Endothelial cell of umbilical vein (primary cell): Measurements from ENCODE around the gene FOXL3. TPM values are rescaled to one million over a fixed set of nuclear protein-coding genes. Genes with fewer than 3 reads are reported as not detected.

Experiments used
- BruUV-seq: library from RNA; stranded (reverse); fragments of 400-500 nt; replicated peaks from 2 replicates; lab custom pipeline; 2021; lab: Mats Ljungman, UMichigan
- CTCF ChIA-PET: fragments of 300-600, 350-600 bp; sonication (Branson Sonifier 250); formaldehyde crosslinking; loops from one replicate; lab custom pipeline; 2021; ENCODE audit warnings: antibody characterized with exemption, inconsistent platforms; lab: Charles Lee
- POLR2A ChIA-PET: fragments of 300-600, 350-600 bp; sonication (Branson Sonifier 250); formaldehyde crosslinking; loops from one replicate; lab custom pipeline; 2021; ENCODE audit warnings: antibody characterized with exemption, inconsistent platforms; lab: Charles Lee
- DNase-seq: peaks from one replicate; pipeline ENCODE4 v3.0.0-alpha.2; 2011; ENCODE audit warnings: low read depth, low spot score
- FAIRE-seq: peaks from 2 replicates; lab custom pipeline; 2011; peaks lifted over from hg19 to GRCh38; lab: Jason Lieb, UNC
- H2AFZ ChIP-seq: 2 replicates; pipeline ENCODE4 v1.6.0; 2012; ENCODE audit warnings: low read depth, low read length, control low read depth, inconsistent platforms
- H3K27ac ChIP-seq: 2 replicates; pipeline ENCODE4 v1.5.1; 2011; ENCODE audit warnings: low read depth, mild to moderate bottlenecking, control low read depth, low read length, moderate library complexity; ENCODE audit not compliant: insufficient read depth
- H3K27me3 ChIP-seq, 2 experiments: 2 replicates each; pipeline versions ENCODE4 v1.6.0 to v1.6.1; 2011; ENCODE audit warnings: low read length in 2 of 2, mixed read lengths in 1 of 2; ENCODE audit not compliant: control insufficient read depth in 2 of 2, insufficient read depth in 2 of 2
- H3K36me3 ChIP-seq, 2 experiments: 2 replicates in 1 of 2; 3 replicates in 1 of 2; pipeline ENCODE4 v1.5.1; 2011; ENCODE audit warnings: low read length in 2 of 2, mild to moderate bottlenecking in 1 of 2, moderate library complexity in 1 of 2; ENCODE audit not compliant: control insufficient read depth in 2 of 2, insufficient read depth in 2 of 2; ENCODE audit errors: extremely low read depth in 1 of 2
- H3K4me1 ChIP-seq: 3 replicates; pipeline ENCODE4 v1.5.1; 2011; ENCODE audit warnings: mild to moderate bottlenecking, low read length; ENCODE audit not compliant: control insufficient read depth, insufficient read depth; ENCODE audit errors: extremely low read depth
- H3K4me2 ChIP-seq: 2 replicates; pipeline ENCODE4 v1.6.1; 2011; ENCODE audit warnings: low read length, control low read depth, mixed read lengths; ENCODE audit not compliant: insufficient read depth
- H3K4me3 ChIP-seq, 3 experiments: fragments of 200-600 bp in 1 of 3; sonication (generic), shearing (Covaris generic) in 1 of 3; replicated peaks in 1 of 3; 2 replicates each; pipeline ENCODE4 v1.5.1; 2011 to 2016; ENCODE audit warnings: control low read depth in 3 of 3, low read length in 3 of 3, mild to moderate bottlenecking in 2 of 3, inconsistent platforms in 1 of 3, low read depth in 1 of 3, moderate library complexity in 1 of 3; ENCODE audit not compliant: insufficient read depth in 1 of 3
- H3K79me2 ChIP-seq: 2 replicates; pipeline ENCODE4 v1.6.0; 2012; ENCODE audit warnings: low read length, inconsistent platforms; ENCODE audit not compliant: control insufficient read depth, insufficient read depth
- H3K9ac ChIP-seq: replicated peaks from 2 replicates; pipeline ENCODE3; 2011; ENCODE audit warnings: low read length, control low read depth; ENCODE audit not compliant: insufficient read depth; ENCODE audit errors: extremely low read depth
- H3K9me1 ChIP-seq: replicated peaks from 3 replicates; pipeline ENCODE4 v1.6.0; 2011; ENCODE audit warnings: mild to moderate bottlenecking, low read length; ENCODE audit not compliant: control insufficient read depth, insufficient read depth; ENCODE audit errors: extremely low read depth
- H3K9me3 ChIP-seq: replicated peaks from 2 replicates; pipeline ENCODE4 v1.5.1; 2012; ENCODE audit warnings: low read length, inconsistent platforms; ENCODE audit not compliant: control insufficient read depth, insufficient read depth
- H4K20me1 ChIP-seq: replicated peaks from 2 replicates; pipeline ENCODE3; 2011; ENCODE audit warnings: mild to moderate bottlenecking, low read length; ENCODE audit not compliant: control insufficient read depth, insufficient read depth; ENCODE audit errors: extremely low read depth
- EZH2 ChIP-seq: IDR thresholded peaks from 2 replicates; pipeline ENCODE4 v1.6.1; 2012; ENCODE audit warnings: borderline replicate concordance, low read depth, mild to moderate bottlenecking, moderate library complexity, low read length, inconsistent platforms; ENCODE audit not compliant: severe bottlenecking
- FOS ChIP-seq: IDR thresholded peaks from 2 replicates; pipeline ENCODE4 v1.6.1; 2011; ENCODE audit warnings: mild to moderate bottlenecking, low read length, moderate library complexity, borderline replicate concordance; ENCODE audit not compliant: insufficient read depth
- GATA2 ChIP-seq: IDR thresholded peaks from 2 replicates; pipeline ENCODE4 v1.7.0; 2011; ENCODE audit warnings: low read depth, mild to moderate bottlenecking, moderate library complexity, mixed read lengths, low read length; ENCODE audit not compliant: insufficient read length, insufficient read depth
- JUN ChIP-seq: IDR thresholded peaks from 2 replicates; pipeline ENCODE4 v1.6.1; 2011; ENCODE audit warnings: borderline replicate concordance, low read depth; ENCODE audit not compliant: insufficient read length, insufficient read depth
- MYC ChIP-seq: IDR thresholded peaks from one replicate; pipeline ENCODE4 v1.6.1; 2011; ENCODE audit warnings: mild to moderate bottlenecking, low read depth, low read length
- POLR2A ChIP-seq: IDR thresholded peaks from 2 replicates; pipeline ENCODE4 v1.6.1; 2012; ENCODE audit warnings: low read depth, mild to moderate bottlenecking, control low read depth, low read length
- POLR2AphosphoS5 ChIP-seq: IDR thresholded peaks from 2 replicates; pipeline ENCODE4 v1.6.1; 2012; ENCODE audit warnings: low read depth, mild to moderate bottlenecking, control low read depth, low read length, moderate library complexity; ENCODE audit not compliant: insufficient read depth
- dilution Hi-C: fragments of 300-500 bp; cut with MboI; formaldehyde crosslinking; loops from one replicate; pipeline ENCODE4 v1.15.0; 2019; ENCODE audit warnings: low sequenced_read_pairs; ENCODE audit not compliant: extremely low pct_ligation_motif_present
- intact Hi-C: fragments of 100-400 bp; cut with micrococcal nuclease; formaldehyde crosslinking; loops from one replicate; pipeline ENCODE4 v1.10.0; 2022
- polyA plus RNA-seq, 4 experiments: library from polyadenylated mRNA; depleted of rRNA in 3 of 4; stranded (reverse) in 3 of 4; unstranded in 1 of 4; fragments of >200 nt; gene quantifications; 2 replicates each; pipeline versions ENCODE4 v1.2.1 to v1.2.3, GENCODE V29; 2011 to 2012; ENCODE audit warnings: missing spikeins in 1 of 4
- total RNA-seq: library from RNA; stranded (reverse); gene quantifications from 2 replicates; pipeline ENCODE4 v1.2.3, GENCODE V29; 2021
- TF ChIP-seq, protein P1 (sequence below): IDR thresholded peaks from 2 replicates; pipeline ENCODE4 v1.6.1; 2011; ENCODE audit not compliant: insufficient read depth, insufficient read length
- TF ChIP-seq, protein P2 (sequence below), 2 donors: IDR thresholded peaks; 1 replicate in 1 of 2; 2 replicates in 1 of 2; pipeline ENCODE4 v1.5.1; 2011; ENCODE audit warnings: low read length in 2 of 2, mild to moderate bottlenecking in 2 of 2, moderate library complexity in 2 of 2, control low read depth in 1 of 2, inconsistent platforms in 1 of 2, low read depth in 1 of 2; ENCODE audit not compliant: insufficient read depth in 1 of 2; ENCODE audit errors: extremely low read depth in 1 of 2

FOXL3 gene
- total and polyA plus RNA-seq, 2 donors (not counting 3 experiments of a cell fraction or from before 2014, with no cell fraction given): not detected

DNA sequence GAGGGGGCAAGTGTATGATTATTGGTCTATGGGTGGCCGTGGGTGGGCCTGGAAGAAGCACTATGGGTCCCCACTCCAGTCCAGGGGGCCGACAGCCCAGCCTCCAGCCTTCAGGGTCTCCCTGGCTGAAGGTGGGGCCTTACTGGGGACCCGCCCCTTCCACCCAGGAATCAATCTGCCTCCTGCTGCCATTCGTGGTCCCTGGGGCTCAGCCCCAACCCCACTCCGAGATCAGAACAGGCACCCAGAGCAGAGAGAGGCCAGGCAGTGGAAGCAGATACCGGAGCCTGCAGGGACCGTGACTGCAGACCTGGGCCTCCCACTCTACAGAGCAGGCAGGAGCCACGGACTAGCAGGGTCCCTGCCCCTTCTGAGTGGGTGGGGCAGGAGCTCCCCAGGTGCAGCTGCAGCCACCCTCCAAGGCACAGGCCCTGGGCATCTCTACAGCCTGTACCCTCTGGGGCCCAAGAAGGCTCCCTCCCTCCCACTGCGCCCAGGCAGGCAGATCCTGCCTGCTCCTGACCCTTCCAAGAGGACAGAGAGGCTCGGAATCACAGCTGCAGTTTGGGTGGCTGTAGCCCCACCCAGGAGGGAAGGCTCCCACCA is 13.6 kb upstream of the FOXL3 start:
- Histone ChIP-seq H3K79me2 (no peaks in the 10 kb centered on the region), H3K9ac (no peak overlapping the region), H3K4me2 (no peak overlapping the region), H2AFZ (no peak overlapping the region), H3K27ac (no peak overlapping the region), H3K36me3 (no peaks in the 10 kb centered on the region), H4K20me1 (no peaks in the 10 kb centered on the region), H3K4me3 (no peak overlapping the region), H3K9me3 (no peaks in the 10 kb centered on the region), H3K9me1 (no peaks in the 10 kb centered on the region), H3K27me3 (peaks cover 9 to 10% of the 10 kb centered on the region in 2 experiments), H3K4me1 (no peaks in the 10 kb centered on the region)
- BruUV-seq: no TSS peak
- intact Hi-C loops: no loop called here
- no peak for DNase-seq
- TF ChIP-seq, protein P1, sequence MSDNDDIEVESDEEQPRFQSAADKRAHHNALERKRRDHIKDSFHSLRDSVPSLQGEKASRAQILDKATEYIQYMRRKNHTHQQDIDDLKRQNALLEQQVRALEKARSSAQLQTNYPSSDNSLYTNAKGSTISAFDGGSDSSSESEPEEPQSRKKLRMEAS: no peak
- no peak for TF ChIP-seq GATA2
- TF ChIP-seq, protein P2, sequence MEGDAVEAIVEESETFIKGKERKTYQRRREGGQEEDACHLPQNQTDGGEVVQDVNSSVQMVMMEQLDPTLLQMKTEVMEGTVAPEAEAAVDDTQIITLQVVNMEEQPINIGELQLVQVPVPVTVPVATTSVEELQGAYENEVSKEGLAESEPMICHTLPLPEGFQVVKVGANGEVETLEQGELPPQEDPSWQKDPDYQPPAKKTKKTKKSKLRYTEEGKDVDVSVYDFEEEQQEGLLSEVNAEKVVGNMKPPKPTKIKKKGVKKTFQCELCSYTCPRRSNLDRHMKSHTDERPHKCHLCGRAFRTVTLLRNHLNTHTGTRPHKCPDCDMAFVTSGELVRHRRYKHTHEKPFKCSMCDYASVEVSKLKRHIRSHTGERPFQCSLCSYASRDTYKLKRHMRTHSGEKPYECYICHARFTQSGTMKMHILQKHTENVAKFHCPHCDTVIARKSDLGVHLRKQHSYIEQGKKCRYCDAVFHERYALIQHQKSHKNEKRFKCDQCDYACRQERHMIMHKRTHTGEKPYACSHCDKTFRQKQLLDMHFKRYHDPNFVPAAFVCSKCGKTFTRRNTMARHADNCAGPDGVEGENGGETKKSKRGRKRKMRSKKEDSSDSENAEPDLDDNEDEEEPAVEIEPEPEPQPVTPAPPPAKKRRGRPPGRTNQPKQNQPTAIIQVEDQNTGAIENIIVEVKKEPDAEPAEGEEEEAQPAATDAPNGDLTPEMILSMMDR (IDR thresholded peaks at IDR 0.05; ENCODE audit: extremely low read depth in 1 of 2, insufficient read depth in 1 of 2, low read depth in 1 of 2, low read length in 2 of 2): no peak
- no peak for TF ChIP-seq FOS
- TF ChIP-seq POLR2A: no peak
- TF ChIP-seq POLR2AphosphoS5: no peak
- no peak for TF ChIP-seq JUN
- TF ChIP-seq MYC: no peak
- TF ChIP-seq EZH2: no peak
- FAIRE-seq: no peak
- dilution Hi-C loops: no loop called here
- CTCF ChIA-PET: no interaction called here
- POLR2A ChIA-PET: no interaction called here
